Upper lobe of left lung (tissue), 4 donors: Measurements from ENCODE around the gene ANKRD17.

Source experiments
- CTCF ChIP-seq, 6 experiments: fragments of 450-650 bp in 4 of 6; fragments of 200-600 bp in 2 of 6; sonication (generic) in 2 of 6; IDR thresholded peaks; one replicate each; pipeline ENCODE4 v1.5.1; 2016 to 2019; ENCODE audit warnings: antibody characterized with exemption in 6 of 6
- EP300 ChIP-seq, 4 donors: sonication (generic); formaldehyde crosslinking; IDR thresholded peaks; one replicate each; pipeline ENCODE4 v1.5.1; 2017; ENCODE audit warnings: antibody characterized with exemption in 4 of 4, control low read depth in 2 of 4
- POLR2A ChIP-seq, 4 donors: fragments of 450-650 bp; IDR thresholded peaks; one replicate each; pipeline ENCODE4 v1.5.1; 2016 to 2017; ENCODE audit warnings: antibody characterized with exemption in 4 of 4, mild to moderate bottlenecking in 2 of 4

DNA sequence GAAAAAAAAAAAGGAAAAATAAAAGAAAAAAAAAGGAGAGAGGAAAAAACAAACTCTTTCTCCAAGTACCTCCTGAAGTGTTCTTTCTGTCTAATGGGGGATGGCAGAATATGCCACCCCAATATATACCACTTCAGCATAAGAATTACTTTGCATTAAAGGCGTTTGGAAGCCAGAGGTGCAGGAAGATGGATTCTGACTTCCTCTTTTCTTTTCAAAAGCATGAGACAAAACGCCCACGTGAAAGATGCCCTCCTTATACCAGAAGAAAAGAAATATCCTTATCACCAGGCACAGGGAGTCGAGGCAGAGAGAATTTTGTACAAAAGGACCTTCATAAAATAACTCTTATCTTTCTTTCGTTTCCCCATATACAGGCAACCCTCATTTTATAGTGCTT, 230.0 kb downstream of the ANKRD17 start:
- TF ChIP-seq CTCF (IDR thresholded peaks at IDR 0.05) (no peak), POLR2A (IDR thresholded peaks at IDR 0.05) (no peak), EP300 (IDR thresholded peaks at IDR 0.05) (no peak)
